ENCODE measurements around the gene DLG2.

DLG2 gene

DNA sequence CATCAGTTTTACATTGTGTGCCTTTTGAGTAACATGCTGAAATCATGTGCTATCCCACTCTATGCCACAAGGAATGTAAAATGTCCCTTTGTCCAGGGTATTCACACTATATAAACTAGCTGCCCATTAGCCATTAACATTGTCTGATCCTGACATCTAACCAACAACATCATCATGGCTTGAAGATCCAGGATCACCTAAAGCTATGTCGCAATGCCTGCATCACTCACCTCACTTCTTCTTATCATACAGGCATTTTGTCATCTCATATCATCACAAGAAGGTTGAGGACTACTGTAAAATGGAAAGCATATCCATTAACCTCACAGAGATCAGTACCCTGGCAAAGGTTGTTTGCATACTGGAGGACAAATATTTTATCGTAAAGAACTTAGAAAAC, 742.3 kb downstream of the DLG2 start:
- no peak for DNase-seq (ENCODE audit: low spot score)
- TF ChIP-seq, protein P1, sequence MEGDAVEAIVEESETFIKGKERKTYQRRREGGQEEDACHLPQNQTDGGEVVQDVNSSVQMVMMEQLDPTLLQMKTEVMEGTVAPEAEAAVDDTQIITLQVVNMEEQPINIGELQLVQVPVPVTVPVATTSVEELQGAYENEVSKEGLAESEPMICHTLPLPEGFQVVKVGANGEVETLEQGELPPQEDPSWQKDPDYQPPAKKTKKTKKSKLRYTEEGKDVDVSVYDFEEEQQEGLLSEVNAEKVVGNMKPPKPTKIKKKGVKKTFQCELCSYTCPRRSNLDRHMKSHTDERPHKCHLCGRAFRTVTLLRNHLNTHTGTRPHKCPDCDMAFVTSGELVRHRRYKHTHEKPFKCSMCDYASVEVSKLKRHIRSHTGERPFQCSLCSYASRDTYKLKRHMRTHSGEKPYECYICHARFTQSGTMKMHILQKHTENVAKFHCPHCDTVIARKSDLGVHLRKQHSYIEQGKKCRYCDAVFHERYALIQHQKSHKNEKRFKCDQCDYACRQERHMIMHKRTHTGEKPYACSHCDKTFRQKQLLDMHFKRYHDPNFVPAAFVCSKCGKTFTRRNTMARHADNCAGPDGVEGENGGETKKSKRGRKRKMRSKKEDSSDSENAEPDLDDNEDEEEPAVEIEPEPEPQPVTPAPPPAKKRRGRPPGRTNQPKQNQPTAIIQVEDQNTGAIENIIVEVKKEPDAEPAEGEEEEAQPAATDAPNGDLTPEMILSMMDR (IDR thresholded peaks at IDR 0.05; ENCODE audit: borderline replicate concordance, control extremely low read depth, extremely low read depth, insufficient read depth, missing control alignments): no peak
- in situ Hi-C loops (cut with MboI; ENCODE audit: low sequenced_read_pairs, unreplicated experiment): no loop called here

DNA sequence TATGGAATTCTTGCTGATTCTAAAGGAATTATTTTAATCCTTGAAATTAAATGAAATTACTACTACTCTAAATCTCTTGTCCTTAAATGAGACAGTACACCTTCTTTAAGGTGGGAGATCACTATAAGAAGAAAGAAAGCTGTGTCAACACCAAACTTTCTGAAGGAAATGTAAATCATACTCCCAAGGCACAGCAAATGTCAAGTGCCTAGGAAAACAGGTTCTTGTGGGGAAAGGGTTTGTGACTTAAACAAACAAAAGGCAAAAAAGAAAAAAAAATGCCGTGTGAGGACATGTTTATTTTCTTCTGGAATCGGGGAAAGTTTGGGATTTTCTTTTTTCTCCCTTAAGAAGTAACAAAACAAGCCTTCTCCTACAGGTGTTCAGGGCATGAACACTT, 745.1 kb downstream of the DLG2 start:
- TF ChIP-seq, protein P1 (IDR thresholded peaks at IDR 0.05; ENCODE audit: borderline replicate concordance, control extremely low read depth, extremely low read depth, insufficient read depth, missing control alignments): no peak
- in situ Hi-C loops (cut with MboI; ENCODE audit: low sequenced_read_pairs, unreplicated experiment): no loop called here
- no peak for DNase-seq (ENCODE audit: low spot score)

DNA sequence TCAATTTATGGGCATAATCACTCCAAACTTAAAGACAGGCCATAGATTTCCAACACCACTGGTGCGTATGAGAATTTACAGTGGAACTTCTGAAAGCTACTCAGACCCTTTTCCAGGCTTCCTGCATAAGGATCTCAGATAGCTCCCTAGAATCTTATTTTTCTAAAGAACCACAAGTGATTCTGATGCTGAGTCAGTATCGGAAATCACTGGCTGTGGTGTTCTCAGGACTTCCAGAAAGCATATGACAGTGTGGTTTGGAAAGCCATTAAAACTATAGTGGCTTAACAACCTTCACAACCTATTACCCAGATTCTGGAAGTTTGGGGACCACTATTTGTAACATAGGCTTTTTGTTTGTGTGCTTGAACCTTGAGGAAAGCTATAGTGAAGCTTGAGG, 756.0 kb downstream of the DLG2 start:
- DNase-seq (ENCODE audit: low spot score): no peak
- TF ChIP-seq, protein P1 (IDR thresholded peaks at IDR 0.05; ENCODE audit: borderline replicate concordance, control extremely low read depth, extremely low read depth, insufficient read depth, missing control alignments): no peak

DNA sequence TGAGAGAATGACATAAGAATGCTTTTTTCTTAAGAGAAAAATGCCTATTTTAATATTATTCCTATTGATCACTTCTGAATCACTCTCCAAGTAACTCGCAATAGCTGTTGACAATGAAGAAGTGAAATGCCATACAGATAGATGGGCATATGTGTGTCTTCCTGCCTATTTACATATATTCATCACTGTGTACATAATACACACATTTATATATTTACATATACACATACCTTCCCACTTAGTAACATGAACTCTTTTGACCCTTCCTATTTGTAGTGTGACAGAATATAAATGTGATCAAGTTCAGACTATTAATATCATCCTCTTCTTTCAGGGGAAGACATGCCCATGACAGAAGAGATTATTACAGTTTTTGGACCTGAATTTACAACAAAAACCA, 756.7 kb downstream of the DLG2 start:
- TF ChIP-seq, protein P1 (IDR thresholded peaks at IDR 0.05; ENCODE audit: borderline replicate concordance, control extremely low read depth, extremely low read depth, insufficient read depth, missing control alignments): no peak
- in situ Hi-C loops (cut with MboI; ENCODE audit: low sequenced_read_pairs, unreplicated experiment): no loop called here
- no peak for DNase-seq (ENCODE audit: low spot score)

More for the DNA sequence above, 756.0 kb downstream of the DLG2 start:
- in situ Hi-C loops (cut with MboI; ENCODE audit: low sequenced_read_pairs, unreplicated experiment): no loop called here

DNA sequence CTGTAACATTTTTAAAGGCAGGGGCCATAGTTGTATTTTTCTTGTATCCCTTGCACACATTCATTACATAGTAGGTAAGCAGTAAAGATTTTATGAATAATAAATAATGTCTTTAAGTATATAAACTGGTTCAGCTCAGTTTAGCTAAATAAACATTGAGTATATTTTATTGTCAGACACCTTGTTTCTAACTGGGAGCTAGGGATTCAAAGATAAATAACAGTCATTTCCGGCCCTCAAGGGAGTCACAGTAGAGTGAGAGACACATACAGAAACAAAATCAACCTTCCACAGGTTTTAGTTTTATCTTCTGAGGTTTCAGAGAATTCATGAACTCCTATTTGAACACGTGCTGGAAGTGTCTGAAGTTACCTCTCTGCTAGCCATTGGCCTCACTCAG, 760.2 kb downstream of the DLG2 start:
- DNase-seq (ENCODE audit: low spot score): no peak
- in situ Hi-C loops (cut with MboI; ENCODE audit: low sequenced_read_pairs, unreplicated experiment): no loop called here
- TF ChIP-seq, protein P1 (IDR thresholded peaks at IDR 0.05; ENCODE audit: borderline replicate concordance, control extremely low read depth, extremely low read depth, insufficient read depth, missing control alignments): no peak

DNA sequence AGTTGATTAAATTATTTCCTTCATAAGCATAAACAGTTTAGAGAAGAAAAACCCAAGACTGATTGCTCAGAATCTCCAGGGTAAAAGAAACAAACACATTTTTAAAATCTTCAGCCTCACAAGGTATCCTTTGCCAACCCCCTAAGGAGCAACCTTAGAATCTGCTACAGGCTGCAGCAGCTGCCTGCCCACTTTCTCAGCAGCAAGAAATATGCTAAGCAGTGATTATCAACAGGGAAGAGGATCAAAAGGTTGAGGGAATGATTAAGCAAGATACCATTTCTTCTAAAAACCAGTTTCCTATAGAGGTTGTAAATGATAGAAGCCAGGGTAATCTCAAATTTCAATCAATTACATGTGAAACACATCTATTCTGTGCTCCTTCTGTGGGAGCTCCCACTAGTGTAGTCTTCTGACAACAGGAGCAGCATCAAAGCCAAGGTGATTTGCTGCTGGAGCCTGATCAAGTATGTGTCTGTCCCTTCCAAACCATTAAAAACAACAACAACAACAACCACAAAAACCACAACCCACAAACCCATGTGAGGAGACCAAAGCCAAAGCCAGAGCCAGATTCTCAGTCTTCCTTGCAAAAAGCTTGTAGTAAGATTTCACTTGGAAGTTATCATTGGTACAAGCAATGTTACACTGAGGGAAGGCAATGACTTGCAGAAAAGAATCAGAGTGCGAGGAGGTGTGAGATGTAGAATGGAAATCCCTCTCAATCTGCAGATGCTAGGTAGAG, 761.2 kb downstream of the DLG2 start:
- no peak for DNase-seq (ENCODE audit: low spot score)

More for the DNA sequence above, 761.2 kb downstream of the DLG2 start:
- in situ Hi-C loops (cut with MboI; ENCODE audit: low sequenced_read_pairs, unreplicated experiment): no loop called here
- TF ChIP-seq, protein P1 (IDR thresholded peaks at IDR 0.05; ENCODE audit: borderline replicate concordance, control extremely low read depth, extremely low read depth, insufficient read depth, missing control alignments): no peak
